ENCODE measurements around the gene TCOF1. TPM values are rescaled to one million over a fixed set of nuclear protein-coding genes. Genes with fewer than 3 reads are reported as not detected.

TCOF1 gene
- total RNA-seq, 1 donor from 2014 or later: 33.2 TPM

- DNase-seq (ENCODE audit: low read depth): no peak
- peaks cover 4% of the 10 kb centered on the region for H3K36me3 ChIP-seq (ENCODE audit: control insufficient read depth, insufficient read depth, low read length)
- no peak overlapping the region for H3K4me3 ChIP-seq (ENCODE audit: low read depth, low read length)
- TF ChIP-seq CTCF (IDR thresholded peaks at IDR 0.05; ENCODE audit: insufficient read depth, low read length, poor library complexity, severe bottlenecking): no peak
- no peaks in the 10 kb centered on the region for H3K27me3 ChIP-seq (ENCODE audit: control insufficient read depth, insufficient read depth, low read length)
Measured at GRCh38 chr5:150398722-150399523, 41.4 kb downstream of the TCOF1 start.

DNA sequence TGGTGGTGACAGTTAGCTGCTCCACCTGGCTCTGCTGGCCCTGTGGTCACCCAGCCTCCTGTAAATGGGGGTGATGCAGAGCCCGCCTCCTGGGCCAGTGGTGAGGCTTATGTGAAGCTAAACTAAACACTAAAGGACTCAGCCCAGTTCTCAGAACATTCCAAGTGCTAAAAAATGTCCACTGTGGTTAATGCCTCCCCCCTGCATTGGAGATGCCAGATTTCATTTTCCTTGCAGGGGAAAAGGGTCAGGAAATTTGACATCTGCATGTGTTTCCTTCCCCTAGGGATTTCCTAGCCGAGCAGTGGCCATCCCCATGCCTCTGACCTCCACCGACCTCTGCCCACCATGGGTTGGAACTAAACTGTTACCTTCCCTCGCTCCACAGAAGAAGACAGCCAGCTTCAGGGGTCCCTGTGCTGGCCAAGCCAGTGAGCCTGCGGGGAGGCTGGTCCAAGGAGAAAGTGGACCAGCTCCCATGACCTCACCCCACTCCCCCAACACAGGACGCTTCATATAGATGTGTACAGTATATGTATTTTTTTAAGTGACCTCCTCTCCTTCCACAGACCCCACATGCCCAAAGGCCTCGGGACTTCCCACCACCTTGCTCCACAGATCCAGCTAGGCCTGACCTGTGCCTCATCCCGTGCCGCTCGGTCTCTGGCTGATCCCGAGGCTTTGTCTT is 42.2 kb downstream of the TCOF1 start:
- Histone ChIP-seq H3K36me3 (ENCODE audit: control insufficient read depth, insufficient read depth, low read length) (peaks cover 4% of the 10 kb centered on the region), H3K4me3 (ENCODE audit: low read depth, low read length) (no peak overlapping the region), H3K27me3 (ENCODE audit: control insufficient read depth, insufficient read depth, low read length) (no peaks in the 10 kb centered on the region)
- DNase-seq (ENCODE audit: low read depth): no peak
- no peak for TF ChIP-seq CTCF (IDR thresholded peaks at IDR 0.05; ENCODE audit: insufficient read depth, low read length, poor library complexity, severe bottlenecking)

- Histone ChIP-seq H3K27me3 (ENCODE audit: control insufficient read depth, insufficient read depth, low read length) (no peaks in the 10 kb centered on the region), H3K4me3 (ENCODE audit: low read depth, low read length) (no peak overlapping the region), H3K36me3 (ENCODE audit: control insufficient read depth, insufficient read depth, low read length) (peaks cover 4% of the 10 kb centered on the region)
- TF ChIP-seq CTCF (IDR thresholded peaks at IDR 0.05; ENCODE audit: insufficient read depth, low read length, poor library complexity, severe bottlenecking): no peak
- no peak for DNase-seq (ENCODE audit: low read depth)
Measured at GRCh38 chr5:150400316-150401075, 43.0 kb downstream of the TCOF1 start.

DNA sequence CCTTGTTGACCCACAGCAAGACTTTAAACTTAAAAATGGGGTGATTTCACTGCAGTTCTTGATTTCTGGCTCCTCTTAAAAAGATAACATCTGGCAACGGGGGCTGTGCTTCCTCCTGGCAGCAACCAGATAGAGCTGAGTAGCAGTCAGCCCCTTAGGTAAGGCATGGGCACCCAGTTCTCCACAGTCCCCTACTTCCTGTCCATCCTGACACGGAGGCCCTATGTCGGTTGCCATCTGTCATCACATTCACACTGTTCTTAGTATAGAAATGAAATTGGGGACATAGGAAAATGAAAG is 43.5 kb downstream of the TCOF1 start:
- H3K27me3 ChIP-seq (ENCODE audit: control insufficient read depth, insufficient read depth, low read length): no peaks in the 10 kb centered on the region
- H3K4me3 ChIP-seq (ENCODE audit: low read depth, low read length): no peak overlapping the region
- peaks cover 3% of the 10 kb centered on the region for H3K36me3 ChIP-seq (ENCODE audit: control insufficient read depth, insufficient read depth, low read length)
- no peak for TF ChIP-seq CTCF (IDR thresholded peaks at IDR 0.05; ENCODE audit: insufficient read depth, low read length, poor library complexity, severe bottlenecking)
- DNase-seq (ENCODE audit: low read depth): no peak

- Histone ChIP-seq H3K4me3 (ENCODE audit: low read depth, low read length) (no peak overlapping the region), H3K27me3 (ENCODE audit: control insufficient read depth, insufficient read depth, low read length) (no peaks in the 10 kb centered on the region), H3K36me3 (ENCODE audit: control insufficient read depth, insufficient read depth, low read length) (peaks cover 2% of the 10 kb centered on the region)
- DNase-seq (ENCODE audit: low read depth): no peak
- TF ChIP-seq CTCF (IDR thresholded peaks at IDR 0.05; ENCODE audit: insufficient read depth, low read length, poor library complexity, severe bottlenecking): no peak
Measured at GRCh38 chr5:150401376-150402228, 44.1 kb downstream of the TCOF1 start.

All from kidney epithelial cell (primary cell).